Tibial artery (tissue), 4 donors: ENCODE results near the gene RASA4B.

Source experiments
- DNase-seq, 2 donors: peaks; one replicate each; pipeline ENCODE4 v3.0.0-alpha.2; 2019
- H3K27ac ChIP-seq, 2 donors: fragments of 200-600 bp; sonication (generic) in 1 of 2; 1 replicate in 1 of 2; 2 replicates in 1 of 2; pipeline ENCODE4 v1.5.1; 2018 to 2019; ENCODE audit warnings: mild to moderate bottlenecking in 1 of 2
- H3K27me3 ChIP-seq, 2 donors: fragments of 200-600 bp; sonication (generic) in 1 of 2; one replicate each; pipeline versions ENCODE4 v1.5.1 to v1.6.0; 2016 to 2019
- H3K36me3 ChIP-seq, 3 donors: fragments of 200-600 bp; sonication (generic) in 2 of 3; one replicate each; pipeline ENCODE4 v1.5.1; 2016 to 2019; ENCODE audit warnings: mild to moderate bottlenecking in 2 of 3
- H3K4me1 ChIP-seq, 4 donors: fragments of 200-600 bp; sonication (generic) in 2 of 4; 1 replicate in 3 of 4; 2 replicates in 1 of 4; pipeline ENCODE4 v1.5.1; 2016 to 2019
- H3K4me3 ChIP-seq, 2 donors: fragments of 200-600 bp; sonication (generic) in 1 of 2; 1 replicate in 1 of 2; 2 replicates in 1 of 2; pipeline ENCODE4 v1.5.1; 2018 to 2019; ENCODE audit warnings: mild to moderate bottlenecking in 2 of 2
- H3K9me3 ChIP-seq, 3 donors: fragments of 200-600 bp; sonication (generic) in 1 of 3; one replicate each; pipeline ENCODE4 v1.5.1; 2016 to 2019
- CTCF ChIP-seq, 2 experiments: fragments of 200-600 bp in 1 of 2; fragments of 450-650 bp in 1 of 2; IDR thresholded peaks; one replicate each; pipeline ENCODE4 v1.5.1; 2017 to 2019; ENCODE audit warnings: antibody characterized with exemption in 2 of 2, mild to moderate bottlenecking in 1 of 2, moderate library complexity in 1 of 2
- intact Hi-C: fragments of 100-400 bp; cut with DNase I; formaldehyde crosslinking; loops from one replicate; pipeline ENCODE4 v1.15.0; 2023; ENCODE audit warnings: low total_unique reads

Gene RASA4B

GRCh38 chr7:102439963-102440795 is 77.4 kb downstream of the RASA4B start:
- Histone ChIP-seq H3K27ac (no peak overlapping the region), H3K27me3 (no peaks in the 10 kb centered on the region), H3K36me3 (peaks cover 0 to 12% (median 0%) of the 10 kb centered on the region in 3 donors), H3K4me1 (peaks cover 0 to 3% (median 0%) of the 10 kb centered on the region in 4 donors), H3K9me3 (no peaks in the 10 kb centered on the region), H3K4me3 (no peak overlapping the region)
- TF ChIP-seq CTCF (IDR thresholded peaks at IDR 0.05): no peak
- DNase-seq: no peak
- intact Hi-C loops: no loop called here

- Histone ChIP-seq H3K27me3 (no peaks in the 10 kb centered on the region), H3K4me3 (no peak overlapping the region), H3K27ac (no peak overlapping the region), H3K36me3 (no peaks in the 10 kb centered on the region), H3K9me3 (no peaks in the 10 kb centered on the region), H3K4me1 (peaks cover 0 to 27% (median 14%) of the 10 kb centered on the region in 4 donors)
- intact Hi-C loops: no loop called here
- no peak for DNase-seq
- TF ChIP-seq CTCF (IDR thresholded peaks at IDR 0.05): no peak
Observed at GRCh38 chr7:102436118-102436517, 81.5 kb downstream of the RASA4B start.

GRCh38 chr7:102434039-102434486 is 83.5 kb downstream of the RASA4B start:
- Histone ChIP-seq H3K36me3 (no peaks in the 10 kb centered on the region), H3K27me3 (no peaks in the 10 kb centered on the region), H3K9me3 (no peaks in the 10 kb centered on the region), H3K4me1 (peaks cover 0 to 24% (median 14%) of the 10 kb centered on the region in 4 donors), H3K27ac (peak overlapping the region; percentile 57 to 58), H3K4me3 (peak overlapping the region; percentile 62 to 63)
- intact Hi-C loops: no loop called here
- no peak for DNase-seq
- no peak for TF ChIP-seq CTCF (IDR thresholded peaks at IDR 0.05)

DNA sequence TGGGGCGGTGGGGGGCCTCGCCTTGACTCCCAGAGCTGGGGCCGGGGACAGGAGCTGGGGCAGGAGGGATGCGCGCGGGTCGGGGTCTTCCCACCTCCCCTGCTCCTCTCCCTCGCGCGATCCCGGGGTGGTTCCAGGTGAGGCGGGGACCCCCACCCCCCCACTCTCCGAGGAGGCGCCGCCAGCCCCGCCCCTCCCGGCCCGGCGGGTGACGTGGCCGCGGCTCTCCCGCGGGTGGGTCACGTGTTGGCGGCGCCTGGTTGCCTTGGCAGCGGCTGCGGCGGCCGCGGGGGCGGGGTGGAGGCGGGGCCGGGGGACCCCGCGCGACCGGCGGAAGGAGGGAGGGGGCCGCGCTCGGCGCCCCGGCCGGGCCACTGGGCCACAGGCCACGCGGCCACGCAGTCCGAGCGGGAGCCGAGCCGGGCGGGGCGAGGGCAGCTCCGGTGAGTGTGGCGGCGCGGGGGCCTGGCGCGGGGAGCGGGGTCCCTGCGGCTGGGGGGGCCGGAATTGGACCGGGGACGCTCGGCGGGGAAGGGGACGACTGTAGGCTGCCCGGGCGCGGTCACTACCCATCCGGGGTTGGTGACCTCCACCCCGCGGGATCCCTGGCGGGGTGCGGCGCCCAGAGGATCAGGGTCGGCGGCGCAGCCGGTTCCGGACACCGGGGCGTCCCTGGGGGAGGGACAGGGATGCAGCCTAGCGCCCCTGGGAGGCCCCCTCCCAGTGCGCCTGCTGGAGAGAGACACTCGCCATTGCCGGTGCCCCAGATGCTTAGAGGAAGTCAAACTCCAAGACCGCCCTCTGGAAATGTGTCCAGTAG is 84.1 kb downstream of the RASA4B start, which contains the start of gene ORAI2:
Gene ORAI2 (plus strand): TSS at position 357 of the 820 bp plus-strand sequence. CDS start 5,382 bp downstream, outside the sequence.
- H3K4me3 ChIP-seq: peak within 1 kb of the TSS; percentile 62 to 63
- intact Hi-C loops: no loop called here
- no peaks in the 10 kb centered on the region for H3K9me3 ChIP-seq
- no peaks in the 10 kb centered on the region for H3K36me3 ChIP-seq
- no peak for TF ChIP-seq CTCF (IDR thresholded peaks at IDR 0.05)
- peaks cover 0 to 24% (median 14%) of the 10 kb centered on the region in 4 donors for H3K4me1 ChIP-seq
- H3K27me3 ChIP-seq: no peaks in the 10 kb centered on the region
- peak; percentile 62 to 84 for DNase-seq
- H3K27ac ChIP-seq: peak within 1 kb of the TSS; percentile 57 to 72
